ENCODE results near the gene FGGY.
A peak's percentile ranks its signal among the peaks of the same experiment; 100 is the strongest.

Gene FGGY

GRCh38 chr1:59427784-59428183, 130.9 kb downstream of the FGGY start:
- no peaks in the 10 kb centered on the region for H3K9me3 ChIP-seq (ENCODE audit: low read length)
- no peaks in the 10 kb centered on the region for H3K4me1 ChIP-seq (ENCODE audit: insufficient read depth, low read length)
- no peak overlapping the region for H3K4me3 ChIP-seq (ENCODE audit: low read length)
- H3K27me3 ChIP-seq (ENCODE audit: insufficient read depth, low read length) = no peaks in the 10 kb centered on the region
- no peaks in the 10 kb centered on the region for H3K36me3 ChIP-seq (ENCODE audit: insufficient read depth, low read length)
- H2AFZ ChIP-seq (ENCODE audit: low read depth, low read length) = no peak overlapping the region

- Histone ChIP-seq H2AFZ (ENCODE audit: low read depth, low read length) (no peak overlapping the region), H3K4me1 (ENCODE audit: insufficient read depth, low read length) (no peaks in the 10 kb centered on the region), H3K27me3 (ENCODE audit: insufficient read depth, low read length) (no peaks in the 10 kb centered on the region), H3K4me3 (ENCODE audit: low read length) (no peak overlapping the region), H3K36me3 (ENCODE audit: insufficient read depth, low read length) (no peaks in the 10 kb centered on the region), H3K9me3 (ENCODE audit: low read length) (no peaks in the 10 kb centered on the region)
These were observed 131.9 kb downstream of the FGGY start for GRCh38 chr1:59428828-59429227.

- no peaks in the 10 kb centered on the region for H3K27me3 ChIP-seq (ENCODE audit: insufficient read depth, low read length)
- H3K4me3 ChIP-seq (ENCODE audit: low read length) = no peak overlapping the region
- H3K9me3 ChIP-seq (ENCODE audit: low read length) = no peaks in the 10 kb centered on the region
- no peak overlapping the region for H2AFZ ChIP-seq (ENCODE audit: low read depth, low read length)
- no peaks in the 10 kb centered on the region for H3K4me1 ChIP-seq (ENCODE audit: insufficient read depth, low read length)
- H3K36me3 ChIP-seq (ENCODE audit: insufficient read depth, low read length) = no peaks in the 10 kb centered on the region
These were observed 132.8 kb downstream of the FGGY start for GRCh38 chr1:59429656-59430055.

- Histone ChIP-seq H3K4me1 (ENCODE audit: insufficient read depth, low read length) (no peaks in the 10 kb centered on the region), H2AFZ (ENCODE audit: low read depth, low read length) (no peak overlapping the region), H3K9me3 (ENCODE audit: low read length) (no peaks in the 10 kb centered on the region), H3K4me3 (ENCODE audit: low read length) (no peak overlapping the region), H3K36me3 (ENCODE audit: insufficient read depth, low read length) (no peaks in the 10 kb centered on the region), H3K27me3 (ENCODE audit: insufficient read depth, low read length) (no peaks in the 10 kb centered on the region)
These were observed 134.8 kb downstream of the FGGY start for GRCh38 chr1:59431566-59432294.

GRCh38 chr1:59432531-59433439, 135.9 kb downstream of the FGGY start:
- Histone ChIP-seq H3K4me1 (ENCODE audit: insufficient read depth, low read length) (no peaks in the 10 kb centered on the region), H3K27me3 (ENCODE audit: insufficient read depth, low read length) (no peaks in the 10 kb centered on the region), H3K4me3 (ENCODE audit: low read length) (no peak overlapping the region), H3K9me3 (ENCODE audit: low read length) (no peaks in the 10 kb centered on the region), H2AFZ (ENCODE audit: low read depth, low read length) (no peak overlapping the region), H3K36me3 (ENCODE audit: insufficient read depth, low read length) (no peaks in the 10 kb centered on the region)

- Histone ChIP-seq H3K4me1 (ENCODE audit: insufficient read depth, low read length) (peaks cover 6% of the 10 kb centered on the region), H3K4me3 (ENCODE audit: low read length) (no peak overlapping the region), H3K27me3 (ENCODE audit: insufficient read depth, low read length) (no peaks in the 10 kb centered on the region), H3K9me3 (ENCODE audit: low read length) (no peaks in the 10 kb centered on the region), H2AFZ (ENCODE audit: low read depth, low read length) (no peak overlapping the region), H3K36me3 (ENCODE audit: insufficient read depth, low read length) (no peaks in the 10 kb centered on the region)
These were observed 136.5 kb downstream of the FGGY start for GRCh38 chr1:59433440-59433813.

- no peaks in the 10 kb centered on the region for H3K36me3 ChIP-seq (ENCODE audit: insufficient read depth, low read length)
- peaks cover 7% of the 10 kb centered on the region for H3K4me1 ChIP-seq (ENCODE audit: insufficient read depth, low read length)
- no peak overlapping the region for H3K4me3 ChIP-seq (ENCODE audit: low read length)
- no peak overlapping the region for H2AFZ ChIP-seq (ENCODE audit: low read depth, low read length)
- H3K27me3 ChIP-seq (ENCODE audit: insufficient read depth, low read length) = no peaks in the 10 kb centered on the region
- H3K9me3 ChIP-seq (ENCODE audit: low read length) = no peaks in the 10 kb centered on the region
These were observed 137.4 kb downstream of the FGGY start for GRCh38 chr1:59434336-59434735.

GRCh38 chr1:59436637-59437036, 139.7 kb downstream of the FGGY start:
- Histone ChIP-seq H3K4me1 (ENCODE audit: insufficient read depth, low read length) (peaks cover 7% of the 10 kb centered on the region), H3K9me3 (ENCODE audit: low read length) (no peaks in the 10 kb centered on the region), H3K4me3 (ENCODE audit: low read length) (no peak overlapping the region), H3K36me3 (ENCODE audit: insufficient read depth, low read length) (no peaks in the 10 kb centered on the region), H3K27me3 (ENCODE audit: insufficient read depth, low read length) (no peaks in the 10 kb centered on the region), H2AFZ (ENCODE audit: low read depth, low read length) (no peak overlapping the region)

GRCh38 chr1:59438058-59438560, 141.2 kb downstream of the FGGY start:
- H3K36me3 ChIP-seq (ENCODE audit: insufficient read depth, low read length) = no peaks in the 10 kb centered on the region
- peaks cover 7% of the 10 kb centered on the region for H3K4me1 ChIP-seq (ENCODE audit: insufficient read depth, low read length)
- no peaks in the 10 kb centered on the region for H3K9me3 ChIP-seq (ENCODE audit: low read length)
- H2AFZ ChIP-seq (ENCODE audit: low read depth, low read length) = peak overlapping the region; percentile 12
- H3K27me3 ChIP-seq (ENCODE audit: insufficient read depth, low read length) = no peaks in the 10 kb centered on the region
- H3K4me3 ChIP-seq (ENCODE audit: low read length) = no peak overlapping the region

GRCh38 chr1:59442492-59442891, 145.6 kb downstream of the FGGY start:
- H3K9me3 ChIP-seq (ENCODE audit: low read length) = peaks cover 6% of the 10 kb centered on the region
- H3K4me1 ChIP-seq (ENCODE audit: insufficient read depth, low read length) = peaks cover 23% of the 10 kb centered on the region
- no peaks in the 10 kb centered on the region for H3K27me3 ChIP-seq (ENCODE audit: insufficient read depth, low read length)
- H3K36me3 ChIP-seq (ENCODE audit: insufficient read depth, low read length) = no peaks in the 10 kb centered on the region
- no peak overlapping the region for H3K4me3 ChIP-seq (ENCODE audit: low read length)
- H2AFZ ChIP-seq (ENCODE audit: low read depth, low read length) = no peak overlapping the region

- no peaks in the 10 kb centered on the region for H3K27me3 ChIP-seq (ENCODE audit: insufficient read depth, low read length)
- H3K9me3 ChIP-seq (ENCODE audit: low read length) = peaks cover 6% of the 10 kb centered on the region
- H3K4me1 ChIP-seq (ENCODE audit: insufficient read depth, low read length) = peaks cover 18% of the 10 kb centered on the region
- no peak overlapping the region for H2AFZ ChIP-seq (ENCODE audit: low read depth, low read length)
- H3K4me3 ChIP-seq (ENCODE audit: low read length) = no peak overlapping the region
- H3K36me3 ChIP-seq (ENCODE audit: insufficient read depth, low read length) = no peaks in the 10 kb centered on the region
These were observed 146.4 kb downstream of the FGGY start for GRCh38 chr1:59443310-59443709.

GRCh38 chr1:59444520-59444919, 147.6 kb downstream of the FGGY start:
- Histone ChIP-seq H3K36me3 (ENCODE audit: insufficient read depth, low read length) (no peaks in the 10 kb centered on the region), H3K9me3 (ENCODE audit: low read length) (peaks cover 6% of the 10 kb centered on the region), H3K4me1 (ENCODE audit: insufficient read depth, low read length) (peaks cover 16% of the 10 kb centered on the region), H3K4me3 (ENCODE audit: low read length) (no peak overlapping the region), H3K27me3 (ENCODE audit: insufficient read depth, low read length) (no peaks in the 10 kb centered on the region), H2AFZ (ENCODE audit: low read depth, low read length) (no peak overlapping the region)

GRCh38 chr1:59445040-59445439, 148.1 kb downstream of the FGGY start:
- H3K27me3 ChIP-seq (ENCODE audit: insufficient read depth, low read length) = no peaks in the 10 kb centered on the region
- no peak overlapping the region for H3K4me3 ChIP-seq (ENCODE audit: low read length)
- H3K4me1 ChIP-seq (ENCODE audit: insufficient read depth, low read length) = peaks cover 16% of the 10 kb centered on the region

More at GRCh38 chr1:59445040-59445439, 148.1 kb downstream of the FGGY start:
- peaks cover 6% of the 10 kb centered on the region for H3K9me3 ChIP-seq (ENCODE audit: low read length)
- no peaks in the 10 kb centered on the region for H3K36me3 ChIP-seq (ENCODE audit: insufficient read depth, low read length)
- H2AFZ ChIP-seq (ENCODE audit: low read depth, low read length) = no peak overlapping the region
